ENCODE data around the gene ZNF485.

- TF ChIP-seq CTCF (IDR thresholded peaks at IDR 0.05; ENCODE audit: borderline replicate concordance, extremely low read depth, low read length, poor library complexity, severe bottlenecking) (no peak), EZH2 (IDR thresholded peaks at IDR 0.05; ENCODE audit: borderline replicate concordance, low read depth, low read length, severe bottlenecking) (no peak)
These were observed 20.1 kb upstream of the ZNF485 start for GRCh38 chr10:43585981-43586729.

Data from DND-41 (cell line).